Panc1 (cell line): Measurements from ENCODE around the gene EMILIN3. TPM values are rescaled to one million over a fixed set of nuclear protein-coding genes. Genes with fewer than 3 reads are reported as not detected.

Source experiments
- ATAC-seq: fragments of 200-7000 bp; cut with Tn5 transposase; 2 replicates; pipeline ENCODE4 v1.9.1; 2020; ENCODE audit warnings: mild to moderate bottlenecking, moderate library complexity
- BruUV-seq: library from RNA; stranded (reverse); fragments of 400-500 nt; replicated peaks from 2 replicates; lab custom pipeline; 2021; lab: Mats Ljungman, UMichigan
- CTCF ChIA-PET: fragments of 300-600 bp; sonication (Branson Sonifier 250); formaldehyde crosslinking; loops from one replicate; lab custom pipeline; 2022; ENCODE audit warnings: antibody characterized with exemption; lab: Charles Lee
- POLR2A ChIA-PET: fragments of 300-600 bp; sonication (Branson Sonifier 250); formaldehyde crosslinking; loops from one replicate; lab custom pipeline; 2022; ENCODE audit warnings: antibody characterized with exemption; lab: Charles Lee
- DNase-seq: peaks from one replicate; pipeline ENCODE4 v3.0.0-alpha.2; 2010; ENCODE audit warnings: low read depth, low spot score
- H3K27ac ChIP-seq: 2 replicates; pipeline ENCODE4 v1.5.1; 2011; ENCODE audit warnings: mild to moderate bottlenecking, low read length, inconsistent platforms
- H3K27me3 ChIP-seq: fragments of 200-500 bp; sonication (Bioruptor generic); 2 replicates; pipeline ENCODE4 v1.6.0; 2014; ENCODE audit warnings: low read length, inconsistent platforms; ENCODE audit not compliant: control insufficient read depth, insufficient read depth
- H3K36me3 ChIP-seq: fragments of 200-500 bp; sonication (Bioruptor generic); 2 replicates; pipeline ENCODE4 v1.5.1; 2014; ENCODE audit warnings: inconsistent platforms, mild to moderate bottlenecking, low read length, moderate library complexity; ENCODE audit not compliant: control insufficient read depth, insufficient read depth
- H3K4me1 ChIP-seq: 2 replicates; pipeline ENCODE4 v1.5.1; 2011; ENCODE audit warnings: inconsistent platforms, mild to moderate bottlenecking, low read length, moderate library complexity; ENCODE audit not compliant: control insufficient read depth, insufficient read depth
- H3K4me3 ChIP-seq, 2 experiments: 2 replicates each; pipeline ENCODE4 v1.5.1; 2011 to 2012; ENCODE audit warnings: low read depth in 2 of 2, low read length in 2 of 2, mild to moderate bottlenecking in 2 of 2, inconsistent platforms in 1 of 2, moderate library complexity in 1 of 2
- H3K9me3 ChIP-seq: fragments of 200-500 bp; sonication (Bioruptor generic); 2 replicates; pipeline ENCODE4 v1.5.1; 2014; ENCODE audit warnings: low read depth, mild to moderate bottlenecking, inconsistent platforms, low read length, moderate library complexity; ENCODE audit not compliant: control insufficient read depth, insufficient read depth
- POLR2AphosphoS5 ChIP-seq: IDR thresholded peaks from 2 replicates; pipeline ENCODE4 v1.6.1; 2012; ENCODE audit warnings: mild to moderate bottlenecking, low read depth, low read length, moderate library complexity
- SIN3A ChIP-seq: IDR thresholded peaks from 2 replicates; pipeline ENCODE4 v1.6.1; 2012; ENCODE audit warnings: low read depth, mild to moderate bottlenecking, low read length, moderate library complexity, borderline replicate concordance; ENCODE audit not compliant: insufficient read depth
- TCF7L2 ChIP-seq: IDR thresholded peaks from 2 replicates; pipeline ENCODE4 v1.6.1; 2011; ENCODE audit warnings: mild to moderate bottlenecking, low read depth, low read length, inconsistent platforms
- in situ Hi-C: cut with HindIII; loops from 2 replicates; pipeline ENCODE4 v1.10.0; 2016; ENCODE audit warnings: low sequenced_read_pairs, low pct_unique_long_range_greater_than_20kb
- intact Hi-C: fragments of 100-400 bp; cut with micrococcal nuclease; formaldehyde crosslinking; loops from one replicate; pipeline ENCODE4 v1.10.0; 2022; ENCODE audit not compliant: unreplicated experiment
- total RNA-seq: library from RNA; stranded (reverse); gene quantifications from one replicate; pipeline ENCODE4 v1.2.1, GENCODE V29; 2021; ENCODE audit not compliant: unreplicated experiment
- TF ChIP-seq, protein P1 (sequence below), 2 experiments: IDR thresholded peaks; 2 replicates each; pipeline ENCODE4 v1.6.1; 2011 to 2012; ENCODE audit warnings: low read depth in 2 of 2, control low read depth in 1 of 2, low read length in 1 of 2, mild to moderate bottlenecking in 1 of 2, moderate library complexity in 1 of 2; ENCODE audit not compliant: insufficient read depth in 1 of 2
- TF ChIP-seq, protein P2 (sequence below): fragments of 450-650 bp; IDR thresholded peaks from 2 replicates; pipeline ENCODE4 v1.5.1; 2017; ENCODE audit warnings: mild to moderate bottlenecking

The EMILIN3 gene
- total RNA-seq, 1 experiment from 2014 or later = 0.54 TPM

DNA sequence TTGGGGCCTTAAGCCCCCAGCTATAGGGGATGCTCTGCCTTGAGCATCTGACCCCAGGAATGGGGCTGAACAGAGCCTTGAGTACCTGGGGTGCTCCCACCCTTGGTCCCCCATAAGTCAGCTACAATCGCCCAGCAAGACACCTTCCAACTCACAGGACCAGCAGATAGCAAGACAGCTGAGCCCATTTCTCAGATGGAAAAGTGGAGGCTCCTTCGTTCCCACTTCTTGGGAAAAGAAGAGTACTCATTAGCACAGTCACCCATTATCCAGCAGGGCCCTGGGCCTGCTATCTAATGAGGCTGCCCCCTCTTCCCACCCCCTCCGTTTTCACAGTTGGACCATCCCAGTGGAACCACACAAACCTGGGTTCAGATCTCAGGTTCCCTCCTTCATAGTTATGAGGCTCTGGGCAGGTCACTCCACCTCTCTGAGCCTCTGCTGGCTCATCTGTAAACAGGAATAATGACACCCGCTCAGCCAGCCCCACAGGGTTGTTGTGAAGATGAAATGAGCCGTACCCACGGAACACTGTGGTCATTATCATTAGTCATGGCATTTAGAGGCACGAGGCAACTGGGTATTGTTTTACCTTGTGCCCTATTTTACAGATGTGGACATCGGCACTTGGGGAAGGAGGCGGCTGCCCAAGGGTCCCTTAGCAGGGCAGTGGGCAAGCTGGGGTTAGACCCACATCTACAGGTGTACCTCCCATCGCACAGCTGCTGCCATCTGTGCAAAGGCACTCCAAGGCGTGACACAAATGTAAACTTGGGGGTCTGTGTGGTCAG is 21.5 kb downstream of the EMILIN3 start:
- POLR2A ChIA-PET = no interaction called here
- Histone ChIP-seq H3K4me1 (no peaks in the 10 kb centered on the region), H3K36me3 (no peaks in the 10 kb centered on the region), H3K27ac (no peak overlapping the region), H3K9me3 (no peaks in the 10 kb centered on the region), H3K4me3 (no peak overlapping the region), H3K27me3 (no peaks in the 10 kb centered on the region)
- ATAC-seq (no peak), DNase-seq (no peak)
- CTCF ChIA-PET = interaction anchor here (1.4 kb wide), 1 partner anchor 172 kb away, joined by 4 read pairs; no protein-coding TSS in a partner anchor
- intact Hi-C loops (no loop called here), in situ Hi-C loops (no loop called here)
- BruUV-seq = no TSS peak
- TF ChIP-seq SIN3A (no peak), TCF7L2 (no peak), POLR2AphosphoS5 (no peak)
- TF ChIP-seq, protein P1, sequence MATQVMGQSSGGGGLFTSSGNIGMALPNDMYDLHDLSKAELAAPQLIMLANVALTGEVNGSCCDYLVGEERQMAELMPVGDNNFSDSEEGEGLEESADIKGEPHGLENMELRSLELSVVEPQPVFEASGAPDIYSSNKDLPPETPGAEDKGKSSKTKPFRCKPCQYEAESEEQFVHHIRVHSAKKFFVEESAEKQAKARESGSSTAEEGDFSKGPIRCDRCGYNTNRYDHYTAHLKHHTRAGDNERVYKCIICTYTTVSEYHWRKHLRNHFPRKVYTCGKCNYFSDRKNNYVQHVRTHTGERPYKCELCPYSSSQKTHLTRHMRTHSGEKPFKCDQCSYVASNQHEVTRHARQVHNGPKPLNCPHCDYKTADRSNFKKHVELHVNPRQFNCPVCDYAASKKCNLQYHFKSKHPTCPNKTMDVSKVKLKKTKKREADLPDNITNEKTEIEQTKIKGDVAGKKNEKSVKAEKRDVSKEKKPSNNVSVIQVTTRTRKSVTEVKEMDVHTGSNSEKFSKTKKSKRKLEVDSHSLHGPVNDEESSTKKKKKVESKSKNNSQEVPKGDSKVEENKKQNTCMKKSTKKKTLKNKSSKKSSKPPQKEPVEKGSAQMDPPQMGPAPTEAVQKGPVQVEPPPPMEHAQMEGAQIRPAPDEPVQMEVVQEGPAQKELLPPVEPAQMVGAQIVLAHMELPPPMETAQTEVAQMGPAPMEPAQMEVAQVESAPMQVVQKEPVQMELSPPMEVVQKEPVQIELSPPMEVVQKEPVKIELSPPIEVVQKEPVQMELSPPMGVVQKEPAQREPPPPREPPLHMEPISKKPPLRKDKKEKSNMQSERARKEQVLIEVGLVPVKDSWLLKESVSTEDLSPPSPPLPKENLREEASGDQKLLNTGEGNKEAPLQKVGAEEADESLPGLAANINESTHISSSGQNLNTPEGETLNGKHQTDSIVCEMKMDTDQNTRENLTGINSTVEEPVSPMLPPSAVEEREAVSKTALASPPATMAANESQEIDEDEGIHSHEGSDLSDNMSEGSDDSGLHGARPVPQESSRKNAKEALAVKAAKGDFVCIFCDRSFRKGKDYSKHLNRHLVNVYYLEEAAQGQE (IDR thresholded peaks at IDR 0.05; ENCODE audit: insufficient read depth in 1 of 2, low read depth in 2 of 2, low read length in 1 of 2) = no peak
- TF ChIP-seq, protein P2, sequence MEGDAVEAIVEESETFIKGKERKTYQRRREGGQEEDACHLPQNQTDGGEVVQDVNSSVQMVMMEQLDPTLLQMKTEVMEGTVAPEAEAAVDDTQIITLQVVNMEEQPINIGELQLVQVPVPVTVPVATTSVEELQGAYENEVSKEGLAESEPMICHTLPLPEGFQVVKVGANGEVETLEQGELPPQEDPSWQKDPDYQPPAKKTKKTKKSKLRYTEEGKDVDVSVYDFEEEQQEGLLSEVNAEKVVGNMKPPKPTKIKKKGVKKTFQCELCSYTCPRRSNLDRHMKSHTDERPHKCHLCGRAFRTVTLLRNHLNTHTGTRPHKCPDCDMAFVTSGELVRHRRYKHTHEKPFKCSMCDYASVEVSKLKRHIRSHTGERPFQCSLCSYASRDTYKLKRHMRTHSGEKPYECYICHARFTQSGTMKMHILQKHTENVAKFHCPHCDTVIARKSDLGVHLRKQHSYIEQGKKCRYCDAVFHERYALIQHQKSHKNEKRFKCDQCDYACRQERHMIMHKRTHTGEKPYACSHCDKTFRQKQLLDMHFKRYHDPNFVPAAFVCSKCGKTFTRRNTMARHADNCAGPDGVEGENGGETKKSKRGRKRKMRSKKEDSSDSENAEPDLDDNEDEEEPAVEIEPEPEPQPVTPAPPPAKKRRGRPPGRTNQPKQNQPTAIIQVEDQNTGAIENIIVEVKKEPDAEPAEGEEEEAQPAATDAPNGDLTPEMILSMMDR = no peak

DNA sequence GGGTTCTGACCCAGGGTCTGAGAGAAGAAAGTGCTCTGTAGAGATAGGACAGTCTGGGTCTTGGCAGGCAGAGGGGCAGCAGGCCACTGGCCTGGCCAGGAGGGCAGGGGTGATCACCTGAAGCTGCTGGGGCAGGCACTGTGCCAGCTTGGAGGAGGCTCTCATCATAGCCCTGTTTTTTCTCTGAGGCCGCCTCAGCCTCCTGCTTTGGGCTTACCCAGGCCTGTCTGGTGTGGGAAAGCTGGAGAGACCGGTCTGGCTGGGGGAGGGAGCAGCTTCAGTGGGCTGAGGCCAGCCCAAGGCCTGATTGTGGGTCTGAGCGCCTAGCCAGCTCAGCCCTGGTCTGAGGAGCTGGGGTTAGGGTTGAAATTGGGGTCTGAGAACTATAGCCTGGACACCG is 22.1 kb downstream of the EMILIN3 start:
- ChIA-PET CTCF (interaction anchor here (1.4 kb wide), 1 partner anchor 172 kb away, joined by 4 read pairs; no protein-coding TSS in a partner anchor), POLR2A (interaction anchor here (0.7 kb wide), 1 partner anchor 98 kb away, joined by 4 read pairs; no protein-coding TSS in a partner anchor)
- no TSS peak for BruUV-seq
- Histone ChIP-seq H3K36me3 (no peaks in the 10 kb centered on the region), H3K9me3 (no peaks in the 10 kb centered on the region), H3K27ac (no peak overlapping the region), H3K4me3 (no peak overlapping the region), H3K27me3 (no peaks in the 10 kb centered on the region), H3K4me1 (peaks cover 3% of the 10 kb centered on the region; the same call in 1 of the 2 replicates)
- in situ Hi-C loops = no loop called here
- TF ChIP-seq, protein P2 = no peak
- DNase-seq (no peak), ATAC-seq (no peak)
- intact Hi-C loops = no loop called here
